ENCODE measurements around the gene MNT. TPM values are rescaled to one million over a fixed set of nuclear protein-coding genes. Genes with fewer than 3 reads are reported as not detected.

The MNT gene
- total and polyA plus RNA-seq, 11 donors, result 4.1 to 20.4 (median 9.8) TPM

DNA sequence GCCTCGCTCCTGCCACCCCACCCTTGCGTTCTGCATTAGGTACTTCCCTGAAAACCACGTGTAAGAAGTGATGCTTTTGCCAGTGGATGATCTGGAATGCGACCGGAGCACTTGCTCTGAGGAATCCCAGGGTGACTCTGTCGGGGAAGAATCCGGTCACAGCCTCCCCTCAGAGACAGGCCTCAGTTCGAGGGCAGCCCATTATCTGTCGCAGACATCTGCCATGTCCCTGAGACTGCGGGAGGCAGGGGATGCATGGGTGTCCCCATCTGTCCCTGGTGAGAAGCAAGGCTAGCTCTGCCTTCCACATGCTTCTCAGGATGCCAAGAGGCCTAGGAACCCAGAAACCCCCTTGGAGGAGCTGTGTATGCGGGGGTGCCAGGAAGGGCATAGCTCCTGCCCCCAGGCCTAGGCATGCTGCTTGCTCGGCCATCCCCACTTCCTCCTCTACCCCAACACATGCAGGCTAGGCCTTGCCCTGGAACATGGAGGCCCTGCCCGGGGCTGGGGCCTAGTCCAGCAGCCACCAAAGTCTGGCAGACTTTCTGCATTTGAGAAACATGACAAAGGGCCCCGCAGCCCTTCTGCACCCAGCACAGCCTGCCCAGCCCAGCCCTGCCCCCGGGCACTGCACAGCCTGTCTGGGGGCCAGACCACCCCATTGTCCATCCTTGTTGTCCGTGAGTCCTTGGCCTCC is 20.5 kb downstream of the MNT start:
- peaks cover 0 to 22% (median 7%) of the 10 kb centered on the region in 12 donors for H3K4me1 ChIP-seq
- H3K27me3 ChIP-seq, result no peaks in the 10 kb centered on the region
- no peak overlapping the region for H3K27ac ChIP-seq
- DNase-seq (no peak), ATAC-seq (no peak)
- no peak overlapping the region for H3K4me3 ChIP-seq
- no peaks in the 10 kb centered on the region for H3K9me3 ChIP-seq
- peaks cover 0 to 61% (median 49%) of the 10 kb centered on the region in 9 donors for H3K36me3 ChIP-seq
- TF ChIP-seq, protein P1, sequence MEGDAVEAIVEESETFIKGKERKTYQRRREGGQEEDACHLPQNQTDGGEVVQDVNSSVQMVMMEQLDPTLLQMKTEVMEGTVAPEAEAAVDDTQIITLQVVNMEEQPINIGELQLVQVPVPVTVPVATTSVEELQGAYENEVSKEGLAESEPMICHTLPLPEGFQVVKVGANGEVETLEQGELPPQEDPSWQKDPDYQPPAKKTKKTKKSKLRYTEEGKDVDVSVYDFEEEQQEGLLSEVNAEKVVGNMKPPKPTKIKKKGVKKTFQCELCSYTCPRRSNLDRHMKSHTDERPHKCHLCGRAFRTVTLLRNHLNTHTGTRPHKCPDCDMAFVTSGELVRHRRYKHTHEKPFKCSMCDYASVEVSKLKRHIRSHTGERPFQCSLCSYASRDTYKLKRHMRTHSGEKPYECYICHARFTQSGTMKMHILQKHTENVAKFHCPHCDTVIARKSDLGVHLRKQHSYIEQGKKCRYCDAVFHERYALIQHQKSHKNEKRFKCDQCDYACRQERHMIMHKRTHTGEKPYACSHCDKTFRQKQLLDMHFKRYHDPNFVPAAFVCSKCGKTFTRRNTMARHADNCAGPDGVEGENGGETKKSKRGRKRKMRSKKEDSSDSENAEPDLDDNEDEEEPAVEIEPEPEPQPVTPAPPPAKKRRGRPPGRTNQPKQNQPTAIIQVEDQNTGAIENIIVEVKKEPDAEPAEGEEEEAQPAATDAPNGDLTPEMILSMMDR (IDR thresholded peaks at IDR 0.05), result no peak
- no peak for TF ChIP-seq POLR2A (IDR thresholded peaks at IDR 0.05)
- intact Hi-C loops (cut with DNase I), result loop anchor here in 1 of 10 donors (10.0 kb wide), 1 partner anchor 304 kb away; no protein-coding TSS in a partner anchor
- WGBS, 4 donors, result 77 to 84% (median 80%) methylated on average over 9 to 16 of the region's 16 CpGs

DNA sequence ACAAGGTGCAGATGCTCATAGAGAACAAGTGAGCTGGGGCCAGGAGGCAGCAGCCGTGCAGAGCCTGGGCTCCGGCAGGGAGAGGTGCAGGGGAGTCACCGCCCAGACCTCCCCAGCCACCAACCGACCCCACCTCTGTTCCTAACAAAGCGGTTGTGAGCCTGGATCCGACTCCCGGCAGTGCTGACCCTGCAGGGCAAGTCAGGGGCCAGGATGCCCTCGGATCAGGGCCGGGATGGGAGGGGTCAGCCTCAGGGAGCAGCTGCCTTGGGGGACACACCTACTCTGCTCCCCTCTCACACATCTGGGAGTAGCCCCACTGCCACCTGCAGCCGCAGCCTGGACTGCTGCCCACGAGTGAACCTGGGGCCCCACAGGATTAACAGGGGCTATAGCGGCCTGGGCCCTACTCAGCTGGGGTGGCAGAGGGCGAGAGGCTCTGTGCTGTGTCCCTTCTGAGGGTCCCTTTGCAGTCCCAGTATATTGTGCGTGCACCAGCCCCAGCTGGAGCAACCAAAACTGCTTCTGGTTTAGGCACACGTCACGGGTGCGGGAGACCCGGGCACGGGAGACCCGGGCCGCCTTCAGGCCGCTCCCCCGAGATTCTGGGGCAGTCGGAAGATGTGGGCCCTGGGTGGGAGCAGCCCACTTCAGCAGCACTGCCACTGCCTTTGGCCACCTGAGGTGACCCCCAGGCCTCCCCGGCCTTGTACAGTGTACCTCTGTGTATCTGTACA is 21.2 kb downstream of the MNT start:
- 83 to 91% (median 89%) methylated on average over 10 to 25 of the region's 25 CpGs for WGBS, 4 donors
- intact Hi-C loops (cut with DNase I), result loop anchor here in 1 of 10 donors (10.0 kb wide), 1 partner anchor 305 kb away; no protein-coding TSS in a partner anchor
- peaks cover 0 to 15% (median 7%) of the 10 kb centered on the region in 12 donors for H3K4me1 ChIP-seq
- no peak for DNase-seq
- H3K36me3 ChIP-seq, result peaks cover 0 to 64% (median 56%) of the 10 kb centered on the region in 9 donors
- no peak overlapping the region for H3K4me3 ChIP-seq
- ATAC-seq, result peak in 1 of 4 donors; percentile 7
- TF ChIP-seq, protein P1 (IDR thresholded peaks at IDR 0.05), result no peak
- TF ChIP-seq POLR2A (IDR thresholded peaks at IDR 0.05), result no peak
- H3K9me3 ChIP-seq, result no peaks in the 10 kb centered on the region
- no peaks in the 10 kb centered on the region for H3K27me3 ChIP-seq
- H3K27ac ChIP-seq, result no peak overlapping the region

DNA sequence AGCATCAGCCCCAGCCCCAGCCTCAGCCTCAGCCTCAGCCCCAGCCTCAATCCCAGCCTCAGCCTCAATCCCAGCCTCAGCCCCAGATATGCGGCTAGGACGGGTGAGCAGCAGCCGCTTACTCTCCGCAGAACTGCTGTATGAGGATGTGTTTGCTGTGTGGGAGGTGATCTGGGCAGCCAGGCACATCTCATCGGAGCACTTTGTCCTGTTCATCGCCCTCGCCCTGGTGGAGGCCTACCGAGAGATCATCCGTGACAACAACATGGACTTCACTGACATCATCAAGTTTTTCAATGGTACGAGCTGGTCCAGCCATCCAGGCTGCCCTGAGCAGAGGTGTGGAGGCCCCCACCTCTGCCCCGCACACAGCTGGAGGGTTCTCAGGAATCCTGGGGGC is 22.0 kb downstream of the MNT start:
- no peak overlapping the region for H3K27ac ChIP-seq
- WGBS, 4 donors, result 87 to 92% (median 92%) methylated on average over 11 of the region's 11 CpGs
- no peaks in the 10 kb centered on the region for H3K9me3 ChIP-seq
- H3K4me3 ChIP-seq, result no peak overlapping the region
- DNase-seq, result no peak
- peaks cover 0 to 15% (median 7%) of the 10 kb centered on the region in 12 donors for H3K4me1 ChIP-seq
- TF ChIP-seq, protein P1 (IDR thresholded peaks at IDR 0.05), result no peak
- TF ChIP-seq POLR2A (IDR thresholded peaks at IDR 0.05), result no peak
- no peak for ATAC-seq
- peaks cover 0 to 71% (median 58%) of the 10 kb centered on the region in 9 donors for H3K36me3 ChIP-seq
- intact Hi-C loops (cut with DNase I), result no loop called here
- H3K27me3 ChIP-seq, result no peaks in the 10 kb centered on the region

DNA sequence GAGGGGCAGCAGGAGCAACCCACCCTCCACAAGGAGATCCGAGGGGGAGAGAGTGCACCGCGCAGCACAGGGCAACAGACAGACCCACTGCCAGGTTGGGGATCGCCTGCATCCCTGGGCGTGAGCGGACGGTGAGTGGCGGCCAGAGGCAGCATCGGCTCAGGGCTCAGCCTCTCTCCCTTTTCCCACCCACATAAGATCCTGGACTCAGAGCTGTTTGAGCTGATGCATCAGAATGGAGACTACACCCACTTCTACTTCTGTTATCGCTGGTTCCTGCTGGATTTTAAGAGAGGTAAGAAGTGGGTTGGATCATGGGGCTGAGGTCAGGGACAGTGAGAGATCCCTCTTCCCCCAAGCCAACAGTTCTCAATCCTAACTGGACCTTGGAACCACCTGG is 23.2 kb downstream of the MNT start:
- Histone ChIP-seq H3K27me3 (no peaks in the 10 kb centered on the region), H3K36me3 (peaks cover 0 to 83% (median 66%) of the 10 kb centered on the region in 9 donors), H3K9me3 (no peaks in the 10 kb centered on the region), H3K4me3 (no peak overlapping the region), H3K27ac (no peak overlapping the region), H3K4me1 (peaks cover 0 to 7% (median 2%) of the 10 kb centered on the region in 12 donors)
- DNase-seq, result no peak
- intact Hi-C loops (cut with DNase I), result no loop called here
- 81 to 93% (median 93%) methylated on average over 10 of the region's 10 CpGs for WGBS, 4 donors
- no peak for ATAC-seq
- TF ChIP-seq POLR2A (IDR thresholded peaks at IDR 0.05), result no peak
- TF ChIP-seq, protein P1 (IDR thresholded peaks at IDR 0.05), result no peak
